Fibroblast of lung (primary cell): ENCODE data around the gene COL28A1. TPM values are rescaled to one million over a fixed set of nuclear protein-coding genes. Genes with fewer than 3 reads are reported as not detected.

Source experiments
- DNase-seq, 2 donors: peaks; one replicate each; pipeline versions ENCODE4 v3.0.0 to v3.0.0-alpha.2; 2010; ENCODE audit warnings: low read depth in 2 of 2
- H2AFZ ChIP-seq: 2 replicates; pipeline ENCODE4 v1.5.1; 2012; ENCODE audit warnings: low read length, control low read depth, inconsistent platforms
- H3K27ac ChIP-seq: 2 replicates; pipeline ENCODE4 v1.5.1; 2011; ENCODE audit warnings: low read length, control low read depth; ENCODE audit not compliant: insufficient read depth
- H3K27me3 ChIP-seq: 2 replicates; pipeline ENCODE4 v1.5.1; 2011; ENCODE audit warnings: mild to moderate bottlenecking, low read length; ENCODE audit not compliant: control insufficient read depth, insufficient read depth
- H3K36me3 ChIP-seq: 2 replicates; pipeline ENCODE4 v1.5.1; 2011; ENCODE audit warnings: low read length; ENCODE audit not compliant: control insufficient read depth, insufficient read depth
- H3K4me1 ChIP-seq: 2 replicates; pipeline ENCODE4 v1.5.1; 2011; ENCODE audit warnings: low read length; ENCODE audit not compliant: control insufficient read depth, insufficient read depth; ENCODE audit errors: extremely low read depth
- H3K4me2 ChIP-seq: 2 replicates; pipeline ENCODE4 v1.5.1; 2011; ENCODE audit warnings: low read length, control low read depth; ENCODE audit not compliant: insufficient read depth; ENCODE audit errors: extremely low read depth
- H3K4me3 ChIP-seq, 4 experiments: fragments of 200-600 bp in 1 of 4; sonication (generic) in 1 of 4; replicated peaks in 1 of 4; 2 replicates each; pipeline ENCODE4 v1.5.1; 2011 to 2016; ENCODE audit warnings: low read length in 4 of 4, low read depth in 3 of 4, mild to moderate bottlenecking in 3 of 4, control low read depth in 2 of 4, inconsistent platforms in 1 of 4, mixed read lengths in 1 of 4; ENCODE audit not compliant: insufficient read depth in 1 of 4; ENCODE audit errors: control extremely low read depth in 1 of 4
- H3K79me2 ChIP-seq: 2 replicates; pipeline ENCODE4 v1.5.1; 2012; ENCODE audit warnings: mild to moderate bottlenecking, low read length, inconsistent platforms; ENCODE audit not compliant: control insufficient read depth, insufficient read depth
- H3K9ac ChIP-seq: 2 replicates; pipeline ENCODE4 v1.5.1; 2011; ENCODE audit warnings: mild to moderate bottlenecking, low read length, control low read depth; ENCODE audit not compliant: insufficient read depth
- H3K9me3 ChIP-seq: 2 replicates; pipeline ENCODE4 v1.5.1; 2012; ENCODE audit warnings: low read depth, low read length; ENCODE audit not compliant: control insufficient read depth, insufficient read depth
- H4K20me1 ChIP-seq: 2 replicates; pipeline ENCODE4 v1.5.1; 2011; ENCODE audit warnings: low read length; ENCODE audit not compliant: control insufficient read depth, insufficient read depth; ENCODE audit errors: extremely low read depth
- CTCF ChIP-seq, 2 donors: IDR thresholded peaks in 1 of 2; conservative IDR thresholded peaks in 1 of 2; 1 replicate in 1 of 2; 2 replicates in 1 of 2; pipeline ENCODE4 v1.5.1; 2011 to 2012; ENCODE audit warnings: low read length in 2 of 2, control low read depth in 1 of 2, inconsistent platforms in 1 of 2, low read depth in 1 of 2, mild to moderate bottlenecking in 1 of 2
- EZH2 ChIP-seq: IDR thresholded peaks from 2 replicates; pipeline ENCODE4 v1.5.1; 2012; ENCODE audit warnings: low read length, control low read depth, mild to moderate bottlenecking; ENCODE audit errors: missing control alignments
- polyA plus RNA-seq, 2 donors: library from polyadenylated mRNA; depleted of rRNA in 1 of 2; stranded (reverse) in 1 of 2; unstranded in 1 of 2; fragments of >200 nt; gene quantifications; 2 replicates each; pipeline ENCODE4 v1.2.1, GENCODE V29; 2011 to 2012; ENCODE audit warnings: missing spikeins in 1 of 2
- total RNA-seq: library from RNA; depleted of rRNA; stranded (reverse); fragments of >200 nt; gene quantifications from 2 replicates; pipeline ENCODE4 v1.2.1, GENCODE V29; 2014

Gene COL28A1
- total and polyA plus RNA-seq, 2 donors (not counting 1 experiment from before 2014, with no cell fraction given) = 0.01 to 0.17 TPM

DNA sequence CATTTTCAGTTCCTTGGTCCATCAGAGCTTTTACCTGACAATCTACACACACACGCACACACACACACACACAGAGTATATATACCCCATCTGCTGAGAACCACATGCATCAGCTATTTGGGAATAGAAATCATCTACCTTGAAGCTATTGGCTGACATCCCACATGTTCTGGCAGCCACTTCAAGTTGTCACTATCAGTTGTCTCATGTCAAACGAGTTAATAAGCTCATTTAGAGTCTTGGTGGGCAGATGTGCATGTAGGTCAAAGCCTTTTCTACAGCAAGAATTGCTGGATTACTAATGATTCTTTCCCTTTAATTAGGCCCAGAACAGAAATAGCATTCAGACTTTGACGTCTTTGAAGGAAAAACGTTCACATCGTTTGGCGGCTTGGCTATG is 36.8 kb downstream of the COL28A1 start:
- no peak for TF ChIP-seq CTCF (conservative IDR thresholded peaks at IDR 0.05 in 1 of 2, IDR thresholded peaks at IDR 0.05 in 1 of 2; ENCODE audit: low read depth in 1 of 2, low read length in 2 of 2)
- Histone ChIP-seq H3K9ac (no peak overlapping the region), H3K4me3 (no peak overlapping the region), H3K27me3 (no peaks in the 10 kb centered on the region), H3K4me2 (no peak overlapping the region), H2AFZ (no peak overlapping the region), H3K9me3 (no peaks in the 10 kb centered on the region), H4K20me1 (no peaks in the 10 kb centered on the region), H3K4me1 (no peaks in the 10 kb centered on the region), H3K27ac (no peak overlapping the region), H3K36me3 (no peaks in the 10 kb centered on the region), H3K79me2 (no peaks in the 10 kb centered on the region)
- no peak for DNase-seq

GRCh38 chr7:7496311-7496710 is 39.4 kb downstream of the COL28A1 start:
- no peaks in the 10 kb centered on the region for H3K9me3 ChIP-seq
- H3K36me3 ChIP-seq = no peaks in the 10 kb centered on the region
- no peak for TF ChIP-seq CTCF (conservative IDR thresholded peaks at IDR 0.05 in 1 of 2, IDR thresholded peaks at IDR 0.05 in 1 of 2; ENCODE audit: low read depth in 1 of 2, low read length in 2 of 2)
- no peak for TF ChIP-seq EZH2
- H3K27ac ChIP-seq = no peak overlapping the region
- no peaks in the 10 kb centered on the region for H4K20me1 ChIP-seq
- no peak overlapping the region for H3K4me3 ChIP-seq
- H3K4me1 ChIP-seq = peaks cover 11% of the 10 kb centered on the region
- H2AFZ ChIP-seq = no peak overlapping the region
- peak in 1 of 2 donors; percentile 76 for DNase-seq
- no peaks in the 10 kb centered on the region for H3K27me3 ChIP-seq
- H3K79me2 ChIP-seq = no peaks in the 10 kb centered on the region
- H3K9ac ChIP-seq = no peak overlapping the region
- H3K4me2 ChIP-seq = no peak overlapping the region

GRCh38 chr7:7495171-7495570 is 40.5 kb downstream of the COL28A1 start:
- TF ChIP-seq EZH2 = no peak
- no peak for TF ChIP-seq CTCF (conservative IDR thresholded peaks at IDR 0.05 in 1 of 2, IDR thresholded peaks at IDR 0.05 in 1 of 2; ENCODE audit: low read depth in 1 of 2, low read length in 2 of 2)
- Histone ChIP-seq H3K9me3 (no peaks in the 10 kb centered on the region), H3K27me3 (no peaks in the 10 kb centered on the region), H3K4me3 (no peak overlapping the region), H3K27ac (no peak overlapping the region), H3K36me3 (no peaks in the 10 kb centered on the region), H3K79me2 (no peaks in the 10 kb centered on the region), H3K4me2 (no peak overlapping the region), H3K9ac (no peak overlapping the region), H2AFZ (no peak overlapping the region), H3K4me1 (peaks cover 13% of the 10 kb centered on the region), H4K20me1 (no peaks in the 10 kb centered on the region)
- no peak for DNase-seq
